Measurements from ENCODE around the gene ADGRB3.

Gene ADGRB3

GRCh38 chr6:69378326-69378725, 743.2 kb downstream of the ADGRB3 start:
- DNase-seq (ENCODE audit: low read depth): no peak
- TF ChIP-seq, protein P1, sequence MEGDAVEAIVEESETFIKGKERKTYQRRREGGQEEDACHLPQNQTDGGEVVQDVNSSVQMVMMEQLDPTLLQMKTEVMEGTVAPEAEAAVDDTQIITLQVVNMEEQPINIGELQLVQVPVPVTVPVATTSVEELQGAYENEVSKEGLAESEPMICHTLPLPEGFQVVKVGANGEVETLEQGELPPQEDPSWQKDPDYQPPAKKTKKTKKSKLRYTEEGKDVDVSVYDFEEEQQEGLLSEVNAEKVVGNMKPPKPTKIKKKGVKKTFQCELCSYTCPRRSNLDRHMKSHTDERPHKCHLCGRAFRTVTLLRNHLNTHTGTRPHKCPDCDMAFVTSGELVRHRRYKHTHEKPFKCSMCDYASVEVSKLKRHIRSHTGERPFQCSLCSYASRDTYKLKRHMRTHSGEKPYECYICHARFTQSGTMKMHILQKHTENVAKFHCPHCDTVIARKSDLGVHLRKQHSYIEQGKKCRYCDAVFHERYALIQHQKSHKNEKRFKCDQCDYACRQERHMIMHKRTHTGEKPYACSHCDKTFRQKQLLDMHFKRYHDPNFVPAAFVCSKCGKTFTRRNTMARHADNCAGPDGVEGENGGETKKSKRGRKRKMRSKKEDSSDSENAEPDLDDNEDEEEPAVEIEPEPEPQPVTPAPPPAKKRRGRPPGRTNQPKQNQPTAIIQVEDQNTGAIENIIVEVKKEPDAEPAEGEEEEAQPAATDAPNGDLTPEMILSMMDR (IDR thresholded peaks at IDR 0.05; ENCODE audit: low read length, missing control alignments): no peak
- H3K4me3 ChIP-seq (replicated peaks; ENCODE audit: low read depth, low read length): no peak overlapping the region

GRCh38 chr6:69379518-69379917, 744.4 kb downstream of the ADGRB3 start:
- H3K4me3 ChIP-seq (replicated peaks; ENCODE audit: low read depth, low read length): no peak overlapping the region
- no peak for DNase-seq (ENCODE audit: low read depth)
- TF ChIP-seq, protein P1 (IDR thresholded peaks at IDR 0.05; ENCODE audit: low read length, missing control alignments): no peak

DNA sequence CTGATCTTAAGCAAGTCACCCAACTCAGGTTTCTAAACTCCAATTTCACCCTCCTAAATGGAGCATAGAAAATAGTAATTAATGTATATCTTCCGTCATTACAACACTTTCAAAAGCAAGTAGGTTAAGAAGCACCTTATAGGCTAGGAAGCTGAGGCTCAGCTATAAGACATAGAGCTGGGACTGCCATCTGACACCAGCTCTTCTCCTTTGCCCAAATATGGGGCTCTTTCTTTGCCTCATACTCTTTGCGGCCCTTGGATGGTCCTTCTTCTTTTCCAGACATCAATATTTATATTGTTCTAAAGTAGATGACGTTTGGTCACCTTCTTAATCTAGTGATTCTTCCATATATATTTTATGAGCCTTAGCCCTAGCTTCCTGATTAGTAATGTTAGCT, 748.5 kb downstream of the ADGRB3 start:
- no peak for DNase-seq (ENCODE audit: low read depth)
- TF ChIP-seq, protein P1 (IDR thresholded peaks at IDR 0.05; ENCODE audit: low read length, missing control alignments): no peak
- H3K4me3 ChIP-seq (replicated peaks; ENCODE audit: low read depth, low read length): no peak overlapping the region

GRCh38 chr6:69386426-69386825, 751.3 kb downstream of the ADGRB3 start:
- H3K4me3 ChIP-seq (replicated peaks; ENCODE audit: low read depth, low read length): no peak overlapping the region
- no peak for DNase-seq (ENCODE audit: low read depth)
- TF ChIP-seq, protein P1 (IDR thresholded peaks at IDR 0.05; ENCODE audit: low read length, missing control alignments): no peak

GRCh38 chr6:69390125-69390524, 755.0 kb downstream of the ADGRB3 start:
- no peak overlapping the region for H3K4me3 ChIP-seq (replicated peaks; ENCODE audit: low read depth, low read length)
- DNase-seq (ENCODE audit: low read depth): no peak
- TF ChIP-seq, protein P1 (IDR thresholded peaks at IDR 0.05; ENCODE audit: low read length, missing control alignments): no peak

DNA sequence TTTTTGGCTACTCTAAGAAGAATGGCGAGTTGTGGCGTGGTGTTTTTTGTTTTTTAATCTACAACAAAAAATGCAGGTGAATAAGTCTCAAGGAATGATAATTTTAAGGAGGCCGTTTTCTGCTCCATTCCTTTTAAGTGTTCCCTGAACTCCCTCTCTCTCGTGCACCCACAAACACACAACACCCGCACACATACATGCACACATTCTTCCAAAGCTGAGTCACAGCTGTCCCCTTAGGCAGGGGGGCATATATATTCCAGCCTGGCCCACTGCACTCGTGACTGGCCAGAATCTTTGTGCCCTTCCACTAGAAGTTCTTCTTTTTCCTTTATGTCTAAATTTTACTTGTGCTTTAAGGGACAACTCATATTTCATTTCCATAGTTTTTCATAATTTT, 756.0 kb downstream of the ADGRB3 start:
- H3K4me3 ChIP-seq (replicated peaks; ENCODE audit: low read depth, low read length): no peak overlapping the region
- DNase-seq (ENCODE audit: low read depth): no peak
- TF ChIP-seq, protein P1 (IDR thresholded peaks at IDR 0.05; ENCODE audit: low read length, missing control alignments): no peak

- TF ChIP-seq, protein P1 (IDR thresholded peaks at IDR 0.05; ENCODE audit: low read length, missing control alignments): no peak
Measured at GRCh38 chr6:69392745-69393144, 757.7 kb downstream of the ADGRB3 start.

More at GRCh38 chr6:69392745-69393144, 757.7 kb downstream of the ADGRB3 start:
- no peak for DNase-seq (ENCODE audit: low read depth)
- no peak overlapping the region for H3K4me3 ChIP-seq (replicated peaks; ENCODE audit: low read depth, low read length)
